CD4-positive, alpha-beta T cell treated with Interleukin-2 at 100 ng/mL for 4 hours (primary cell): ENCODE measurements around the gene UBE4B.
A peak's percentile ranks its signal among the peaks of the same experiment; 100 is the strongest.
"Not testable (repeated sequence)": the region's sequence is repeated elsewhere in the genome, so short reads cannot be mapped to it uniquely, and the experiment has no call there.

ENCODE experiments used
- DNase-seq: peaks from one replicate; pipeline ENCODE4 v3.0.0-alpha.2; 2020; ENCODE audit warnings: low spot score

Gene UBE4B

GRCh38 chr1:10073371-10073770, 40.6 kb downstream of the UBE4B start:
- DNase-seq: not testable (repeated sequence)

GRCh38 chr1:10074059-10074851, 41.5 kb downstream of the UBE4B start:
- DNase-seq: peak; percentile 56

GRCh38 chr1:10074852-10075730, 42.3 kb downstream of the UBE4B start:
- no peak for DNase-seq

- DNase-seq: no peak
Measured at GRCh38 chr1:10075732-10076131, 43.0 kb downstream of the UBE4B start.

GRCh38 chr1:10078494-10078893, 45.7 kb downstream of the UBE4B start:
- no peak for DNase-seq

- no peak for DNase-seq
Measured at GRCh38 chr1:10080523-10080922, 47.8 kb downstream of the UBE4B start.

DNA sequence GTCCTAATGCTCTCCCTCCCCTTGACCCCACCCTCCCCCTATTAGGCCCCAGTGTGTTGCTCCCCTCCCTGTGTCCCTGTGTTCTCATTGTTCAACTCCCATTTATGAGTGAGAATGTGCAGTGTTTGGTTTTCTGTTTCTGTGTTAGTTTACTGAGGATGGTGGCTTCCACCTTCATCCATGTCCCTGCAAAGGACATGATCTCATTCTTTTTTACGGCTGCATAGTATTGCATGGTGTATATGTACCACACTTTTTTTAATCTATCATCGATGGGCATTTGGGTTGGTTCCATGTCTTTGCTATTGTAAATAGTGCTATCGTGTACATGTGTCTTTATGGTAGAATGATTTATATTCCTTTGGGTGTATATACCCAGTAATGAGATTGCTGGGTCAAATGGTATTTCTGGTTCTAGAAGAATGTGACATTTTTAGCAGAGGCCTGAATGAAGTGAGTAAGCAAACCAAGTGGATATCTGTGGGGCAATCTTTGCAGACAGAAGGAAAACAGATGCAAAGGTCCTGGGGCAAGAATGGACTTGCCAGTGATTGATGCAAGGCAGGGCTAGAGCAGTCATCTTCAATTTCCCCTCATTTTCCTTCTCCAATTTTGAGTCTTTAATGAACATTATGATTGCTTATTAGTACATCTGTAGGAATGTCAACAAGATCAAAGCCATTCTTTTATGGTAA, 50.2 kb downstream of the UBE4B start:
- no peak for DNase-seq

GRCh38 chr1:10084045-10084444, 51.3 kb downstream of the UBE4B start:
- no peak for DNase-seq

- no peak for DNase-seq
Measured at GRCh38 chr1:10085076-10085475, 52.3 kb downstream of the UBE4B start.

- DNase-seq: no peak
Measured at GRCh38 chr1:10087210-10087609, 54.5 kb downstream of the UBE4B start.

DNA sequence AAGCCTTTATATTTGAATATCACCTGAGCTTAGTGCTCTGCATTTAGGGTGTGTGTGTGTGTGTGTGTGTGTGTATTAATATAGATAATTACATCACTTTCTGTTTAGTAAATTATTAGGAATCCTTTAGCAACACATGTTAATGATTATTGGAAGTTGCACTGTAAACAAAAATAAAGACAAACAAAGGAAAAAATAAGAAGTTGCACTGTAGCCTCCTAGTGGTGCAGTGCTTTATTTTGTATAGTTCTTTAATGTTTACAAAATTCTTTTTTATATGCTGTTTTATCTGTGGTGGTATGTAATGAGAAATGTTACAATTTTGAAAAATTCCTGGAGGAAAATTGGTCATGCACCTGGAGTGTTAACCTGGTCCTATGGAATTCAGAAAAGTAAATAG, 69.2 kb downstream of the UBE4B start:
- DNase-seq: no peak

GRCh38 chr1:10103193-10103592, 70.4 kb downstream of the UBE4B start:
- DNase-seq: no peak

DNA sequence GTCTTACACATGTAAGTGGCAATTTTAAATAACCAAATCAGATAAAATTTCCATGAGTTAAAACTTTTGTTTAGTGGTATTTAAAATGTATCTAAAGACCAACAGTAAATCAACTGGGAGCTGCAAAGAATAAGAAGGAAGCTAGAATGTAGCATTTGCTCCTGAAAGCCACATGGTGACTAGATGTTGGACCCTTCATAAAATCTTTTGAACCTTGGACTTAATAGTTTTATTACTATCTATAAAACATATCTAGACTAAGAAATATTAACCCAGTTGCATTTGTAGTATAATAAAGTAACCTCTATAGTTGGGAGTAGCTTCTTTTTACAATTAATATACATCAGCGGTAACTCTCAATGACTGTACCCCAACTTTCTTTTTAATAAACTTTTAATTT, 72.1 kb downstream of the UBE4B start:
- no peak for DNase-seq

GRCh38 chr1:10105484-10105883, 72.7 kb downstream of the UBE4B start:
- no peak for DNase-seq

DNA sequence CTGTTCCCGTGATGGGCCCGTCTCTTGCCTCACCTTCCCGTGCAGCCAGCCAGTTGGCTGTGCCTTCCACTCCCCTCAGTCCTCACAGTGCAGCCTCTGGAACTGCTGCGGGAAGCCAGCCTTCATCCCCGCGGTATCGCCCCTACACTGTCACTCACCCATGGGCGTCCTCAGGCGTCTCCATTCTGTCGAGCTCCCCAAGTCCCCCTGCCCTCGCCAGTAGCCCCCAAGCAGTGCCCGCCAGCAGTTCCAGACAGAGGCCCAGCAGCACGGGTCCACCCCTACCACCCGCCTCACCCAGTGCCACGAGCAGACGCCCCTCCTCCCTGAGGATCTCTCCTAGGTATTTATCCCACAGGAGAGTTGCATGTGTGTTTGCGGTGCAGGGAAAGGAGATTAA, 73.5 kb downstream of the UBE4B start:
- no peak for DNase-seq

- DNase-seq: no peak
Measured at GRCh38 chr1:10106756-10107475, 74.2 kb downstream of the UBE4B start.

- not testable (repeated sequence) for DNase-seq
Measured at GRCh38 chr1:10107476-10107847, 74.7 kb downstream of the UBE4B start.

GRCh38 chr1:10108134-10108663, 75.4 kb downstream of the UBE4B start:
- no peak for DNase-seq

GRCh38 chr1:10108948-10109708, 76.4 kb downstream of the UBE4B start:
- no peak for DNase-seq

- no peak for DNase-seq
Measured at GRCh38 chr1:10113501-10113900, 80.7 kb downstream of the UBE4B start.

GRCh38 chr1:10114746-10115145, 82.0 kb downstream of the UBE4B start:
- no peak for DNase-seq
